Measurements from ENCODE around the gene LAPTM4A.

The LAPTM4A gene

DNA sequence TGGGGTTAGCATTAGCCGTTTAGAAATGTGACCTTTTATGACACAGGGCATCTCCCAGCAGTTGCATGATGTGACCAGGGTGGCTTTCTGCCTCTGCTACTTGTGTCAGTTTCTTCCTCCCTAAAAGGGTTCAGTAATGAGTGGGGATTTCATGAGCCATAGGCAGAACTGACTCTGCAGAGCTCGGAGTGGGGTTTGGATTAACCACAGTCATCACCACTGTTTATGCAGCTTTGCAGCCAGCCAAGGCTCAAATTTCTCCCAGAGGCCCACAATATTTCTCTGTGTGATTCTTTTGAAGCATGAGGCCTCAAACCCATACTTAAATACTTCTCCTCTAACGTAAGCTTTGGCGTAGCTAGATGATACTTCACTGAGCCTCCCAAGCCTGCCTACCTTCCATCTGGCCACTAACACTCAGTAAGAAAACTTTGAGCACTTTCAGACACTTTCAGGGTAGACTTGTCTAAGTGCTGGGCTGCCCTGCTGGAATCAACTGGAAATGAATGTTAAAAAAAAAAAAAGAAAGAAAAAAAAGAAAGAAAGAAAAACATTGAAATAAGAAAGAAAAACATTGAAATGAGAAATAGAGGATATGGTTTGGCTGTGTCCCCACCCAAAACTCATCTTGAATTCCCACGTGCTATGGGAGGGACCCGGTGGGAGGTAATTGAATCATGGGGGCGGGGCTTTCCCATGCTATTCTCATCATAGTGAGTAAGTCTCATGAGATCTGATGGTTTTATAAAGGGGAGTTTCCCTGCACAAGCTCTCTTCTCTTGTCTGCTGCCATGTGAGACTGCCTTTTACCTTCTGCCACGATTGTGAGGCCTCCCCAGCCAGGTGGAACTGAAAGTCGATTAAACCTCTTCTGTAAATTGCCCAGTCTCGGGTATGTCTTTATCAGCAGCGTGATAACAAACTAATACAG, 11.5 kb upstream of the LAPTM4A start:
- Histone ChIP-seq H3K9me3 (ENCODE audit: insufficient read depth, low read length) (no peaks in the 10 kb centered on the region), H3K79me2 (ENCODE audit: low read length) (no peaks in the 10 kb centered on the region), H3K36me3 (replicated peaks; ENCODE audit: low read depth, low read length) (no peaks in the 10 kb centered on the region), H3K9ac (ENCODE audit: low read length) (no peak overlapping the region), H3K4me1 (ENCODE audit: low read length) (no peaks in the 10 kb centered on the region), H3K4me2 (ENCODE audit: low read length) (no peak overlapping the region), H3K27me3 (ENCODE audit: low read depth, low read length) (peaks cover 7% of the 10 kb centered on the region), H3K27ac (ENCODE audit: low read length) (no peak overlapping the region), H4K20me1 (ENCODE audit: insufficient read depth, low read length) (no peaks in the 10 kb centered on the region), H3K4me3 (ENCODE audit: low read length) (no peak overlapping the region), H2AFZ (ENCODE audit: low read depth, low read length) (no peak overlapping the region)
- no peak for TF ChIP-seq CTCF (IDR thresholded peaks at IDR 0.05; ENCODE audit: low read depth, low read length)
- no peak for TF ChIP-seq EZH2phosphoT487 (IDR thresholded peaks at IDR 0.05; ENCODE audit: low read depth)

DNA sequence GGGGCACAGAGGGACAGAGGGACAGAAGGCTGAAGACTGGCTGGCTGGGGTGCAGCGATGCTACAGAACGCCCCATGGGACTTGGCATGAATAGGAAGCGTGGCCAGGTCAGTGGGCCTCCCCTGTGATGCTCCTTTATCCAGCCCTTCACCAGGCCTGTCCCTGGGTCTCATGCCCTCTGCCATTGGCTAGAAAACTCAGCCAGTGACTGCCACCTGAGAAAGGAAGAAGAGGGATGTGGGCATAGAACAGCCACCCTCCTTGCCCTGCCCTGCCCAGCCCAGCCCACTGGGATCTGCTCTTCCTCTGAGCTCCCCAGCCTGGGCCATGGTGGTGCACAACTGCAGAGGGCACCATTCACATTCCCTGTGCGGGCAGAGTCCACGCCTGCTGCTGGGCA, 10.5 kb upstream of the LAPTM4A start:
- no peak overlapping the region for H2AFZ ChIP-seq (ENCODE audit: low read depth, low read length)
- no peaks in the 10 kb centered on the region for H4K20me1 ChIP-seq (ENCODE audit: insufficient read depth, low read length)

DNA sequence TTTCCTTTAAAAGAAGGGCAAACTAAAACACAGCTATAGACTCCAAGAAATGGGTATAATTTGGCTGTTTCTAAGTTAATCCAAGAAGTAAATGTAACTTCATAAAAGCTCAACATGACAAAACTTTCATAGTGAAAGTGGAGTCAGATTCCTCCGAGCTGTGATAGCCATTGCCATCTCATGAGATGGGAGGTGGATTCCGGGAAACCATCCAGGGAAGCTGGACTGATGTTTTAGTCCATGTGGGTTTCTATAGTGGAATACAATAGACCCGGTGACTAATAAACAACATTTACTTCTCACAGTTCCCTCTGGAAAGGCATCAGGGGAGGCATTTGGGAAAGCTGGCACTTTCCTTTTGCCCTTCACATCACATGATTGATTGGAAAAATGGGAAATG, 10.0 kb upstream of the LAPTM4A start:
- Histone ChIP-seq H3K79me2 (ENCODE audit: low read length) (no peaks in the 10 kb centered on the region), H3K4me1 (ENCODE audit: low read length) (no peaks in the 10 kb centered on the region), H3K9ac (ENCODE audit: low read length) (no peak overlapping the region), H4K20me1 (ENCODE audit: insufficient read depth, low read length) (no peaks in the 10 kb centered on the region), H3K36me3 (replicated peaks; ENCODE audit: low read depth, low read length) (no peaks in the 10 kb centered on the region), H3K4me3 (ENCODE audit: low read length) (no peak overlapping the region), H2AFZ (ENCODE audit: low read depth, low read length) (no peak overlapping the region), H3K27ac (ENCODE audit: low read length) (no peak overlapping the region), H3K4me2 (ENCODE audit: low read length) (no peak overlapping the region), H3K9me3 (ENCODE audit: insufficient read depth, low read length) (no peaks in the 10 kb centered on the region), H3K27me3 (ENCODE audit: low read depth, low read length) (peaks cover 12% of the 10 kb centered on the region)
- TF ChIP-seq EZH2phosphoT487 (IDR thresholded peaks at IDR 0.05; ENCODE audit: low read depth) (no peak), CTCF (IDR thresholded peaks at IDR 0.05; ENCODE audit: low read depth, low read length) (no peak)

More for the DNA sequence above, 10.5 kb upstream of the LAPTM4A start:
- Histone ChIP-seq H3K4me2 (ENCODE audit: low read length) (no peak overlapping the region), H3K36me3 (replicated peaks; ENCODE audit: low read depth, low read length) (no peaks in the 10 kb centered on the region), H3K27me3 (ENCODE audit: low read depth, low read length) (peaks cover 7% of the 10 kb centered on the region), H3K4me1 (ENCODE audit: low read length) (no peaks in the 10 kb centered on the region), H3K9me3 (ENCODE audit: insufficient read depth, low read length) (no peaks in the 10 kb centered on the region), H3K9ac (ENCODE audit: low read length) (no peak overlapping the region), H3K4me3 (ENCODE audit: low read length) (no peak overlapping the region), H3K79me2 (ENCODE audit: low read length) (no peaks in the 10 kb centered on the region), H3K27ac (ENCODE audit: low read length) (no peak overlapping the region)
- TF ChIP-seq EZH2phosphoT487 (IDR thresholded peaks at IDR 0.05; ENCODE audit: low read depth) (no peak), CTCF (IDR thresholded peaks at IDR 0.05; ENCODE audit: low read depth, low read length) (no peak)

GRCh38 chr2:20060106-20060505, 8.7 kb upstream of the LAPTM4A start:
- Histone ChIP-seq H3K9ac (ENCODE audit: low read length) (no peak overlapping the region), H3K27ac (ENCODE audit: low read length) (no peak overlapping the region), H2AFZ (ENCODE audit: low read depth, low read length) (no peak overlapping the region), H3K4me1 (ENCODE audit: low read length) (no peaks in the 10 kb centered on the region), H3K27me3 (ENCODE audit: low read depth, low read length) (peaks cover 16% of the 10 kb centered on the region), H4K20me1 (ENCODE audit: insufficient read depth, low read length) (no peaks in the 10 kb centered on the region), H3K36me3 (replicated peaks; ENCODE audit: low read depth, low read length) (no peaks in the 10 kb centered on the region), H3K4me3 (ENCODE audit: low read length) (no peak overlapping the region), H3K4me2 (ENCODE audit: low read length) (no peak overlapping the region), H3K79me2 (ENCODE audit: low read length) (no peaks in the 10 kb centered on the region), H3K9me3 (ENCODE audit: insufficient read depth, low read length) (no peaks in the 10 kb centered on the region)
- TF ChIP-seq CTCF (IDR thresholded peaks at IDR 0.05; ENCODE audit: low read depth, low read length), result no peak
- no peak for TF ChIP-seq EZH2phosphoT487 (IDR thresholded peaks at IDR 0.05; ENCODE audit: low read depth)

Measured in OCI-LY3 (cell line).